Stimulated activated CD8-positive, alpha-beta memory T cell treated with anti-CD3 and anti-CD28 coated beads, Interleukin-2, amount 100 ng/mL, for 1 hour (primary cell): ENCODE data around the gene KIF5B.
"Not testable (repeated sequence)": the region's sequence is repeated elsewhere in the genome, so short reads cannot be mapped to it uniquely, and the experiment has no call there.

Experiments
- DNase-seq, 2 donors: peaks; one replicate each; pipeline ENCODE4 v3.0.0-alpha.2; 2020; ENCODE audit warnings: low read depth in 2 of 2

The KIF5B gene

DNA sequence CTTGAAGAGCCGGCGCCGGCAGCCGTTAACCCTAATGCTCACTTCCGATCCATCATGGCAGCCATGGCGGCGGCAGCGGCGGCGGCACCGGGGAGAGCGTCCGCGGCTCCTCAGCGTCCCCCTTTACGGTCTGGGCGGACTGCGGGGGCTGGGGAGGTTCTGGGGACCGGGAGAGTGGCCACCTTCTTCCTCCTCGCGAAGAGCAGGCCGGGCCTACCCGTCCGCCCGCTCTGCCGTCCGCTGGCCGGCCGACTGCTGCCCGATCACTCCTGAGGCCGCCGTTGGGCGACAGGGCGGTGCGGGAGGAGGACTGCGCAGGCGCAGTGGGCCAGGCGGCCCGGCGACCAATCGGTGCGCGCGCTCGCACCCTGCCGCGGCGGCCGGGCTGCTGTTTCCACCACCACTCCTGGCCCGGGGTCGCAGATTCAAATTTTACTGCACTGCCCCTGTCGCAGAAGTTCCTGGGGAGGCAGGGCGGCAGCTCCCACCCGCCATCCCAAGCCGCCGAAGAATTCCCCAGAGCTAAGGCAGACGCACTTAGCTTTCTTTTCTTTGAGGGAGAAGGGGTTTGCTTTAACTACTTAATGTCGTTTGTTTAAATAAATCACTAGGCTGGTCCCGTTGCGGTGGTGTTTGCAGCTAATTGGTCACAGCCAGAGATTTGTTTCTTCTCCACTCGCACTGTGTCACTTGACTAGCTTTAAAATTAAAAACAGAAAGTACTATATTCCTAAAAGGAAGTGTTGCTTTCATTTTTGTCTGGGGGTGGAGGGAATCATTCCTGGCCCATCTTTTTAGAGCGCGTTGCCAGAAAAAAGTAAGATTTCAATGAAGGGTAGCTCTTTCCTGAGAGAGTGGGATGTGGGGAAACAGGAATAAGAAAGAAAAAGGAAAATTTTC is at the start of gene KIF5B:
Gene KIF5B (minus strand): TSS at position 290 of the 900 bp plus-strand sequence. CDS start 452 bp downstream, outside the sequence.
- DNase-seq = peak; percentile 71 to 79

DNA sequence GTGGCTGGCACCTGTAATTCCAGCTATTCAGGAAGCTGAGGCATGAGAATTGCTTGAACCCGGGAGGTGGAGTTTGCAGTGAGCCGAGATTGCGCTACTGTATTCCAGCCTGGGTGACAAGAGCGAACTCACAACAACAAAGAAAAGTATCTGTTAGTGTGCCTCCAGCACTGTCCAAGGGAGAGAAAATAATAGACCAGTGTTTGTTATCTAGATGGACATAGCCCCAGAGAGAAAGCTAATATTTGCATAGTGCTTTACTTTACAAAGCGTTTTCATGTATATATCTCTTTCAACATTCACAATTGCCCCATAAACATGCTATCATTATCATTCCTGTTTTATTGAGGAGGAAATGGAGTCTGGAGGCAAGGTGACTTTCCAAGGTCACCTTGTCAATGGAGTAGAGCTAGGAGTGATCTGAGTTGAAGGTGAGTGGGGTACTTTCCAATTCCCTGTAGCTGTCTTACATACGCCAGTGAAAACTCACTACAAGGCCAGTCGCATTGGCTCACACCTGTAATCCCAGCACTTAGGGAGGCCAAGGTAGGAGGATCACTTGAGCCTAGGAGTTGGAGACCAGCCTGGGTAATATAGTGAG is 49.7 kb upstream of the KIF5B start:
- DNase-seq = no peak

GRCh38 chr10:32104622-32105509 is 48.6 kb upstream of the KIF5B start:
- no peak for DNase-seq

DNA sequence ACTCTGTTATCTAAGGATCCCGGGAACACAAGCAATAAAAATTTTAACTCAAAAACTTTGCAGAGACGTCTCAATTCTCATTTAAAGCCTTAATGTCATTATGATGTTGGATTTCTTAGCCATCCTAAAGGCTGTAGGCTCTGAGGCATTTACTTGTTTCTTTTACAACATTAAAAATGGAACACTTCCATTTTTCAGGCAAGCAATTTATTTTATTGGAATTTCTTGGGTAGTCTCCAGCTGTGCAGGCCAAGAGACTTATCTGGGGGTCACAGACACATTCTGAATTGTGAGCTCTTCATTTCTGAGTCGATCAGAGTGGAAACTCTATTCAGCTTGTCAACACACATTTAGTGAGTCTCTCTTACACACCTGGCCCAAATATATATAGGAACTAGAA is 48.0 kb upstream of the KIF5B start:
- no peak for DNase-seq

DNA sequence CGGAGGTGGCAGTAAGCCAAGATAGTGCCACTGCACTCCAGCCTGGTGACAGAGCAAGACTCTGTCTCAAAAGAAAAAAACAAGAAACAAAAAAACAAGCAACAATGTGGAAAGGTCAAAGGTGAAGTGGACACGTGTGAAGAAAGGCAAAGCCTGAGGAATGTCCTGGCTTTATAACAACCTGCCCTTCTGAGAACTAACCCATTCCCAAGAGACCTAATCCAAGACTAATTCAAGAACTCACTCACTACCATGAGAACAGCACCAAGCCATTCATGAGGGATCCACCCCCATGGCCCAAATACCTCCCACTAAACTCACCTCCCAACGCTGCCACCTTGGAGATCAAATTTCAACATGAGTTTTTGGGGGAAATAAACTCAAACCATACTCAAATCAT is 47.5 kb upstream of the KIF5B start:
- no peak for DNase-seq

- DNase-seq = not testable (repeated sequence)
Measured at GRCh38 chr10:32098566-32099259, 42.5 kb upstream of the KIF5B start.

DNA sequence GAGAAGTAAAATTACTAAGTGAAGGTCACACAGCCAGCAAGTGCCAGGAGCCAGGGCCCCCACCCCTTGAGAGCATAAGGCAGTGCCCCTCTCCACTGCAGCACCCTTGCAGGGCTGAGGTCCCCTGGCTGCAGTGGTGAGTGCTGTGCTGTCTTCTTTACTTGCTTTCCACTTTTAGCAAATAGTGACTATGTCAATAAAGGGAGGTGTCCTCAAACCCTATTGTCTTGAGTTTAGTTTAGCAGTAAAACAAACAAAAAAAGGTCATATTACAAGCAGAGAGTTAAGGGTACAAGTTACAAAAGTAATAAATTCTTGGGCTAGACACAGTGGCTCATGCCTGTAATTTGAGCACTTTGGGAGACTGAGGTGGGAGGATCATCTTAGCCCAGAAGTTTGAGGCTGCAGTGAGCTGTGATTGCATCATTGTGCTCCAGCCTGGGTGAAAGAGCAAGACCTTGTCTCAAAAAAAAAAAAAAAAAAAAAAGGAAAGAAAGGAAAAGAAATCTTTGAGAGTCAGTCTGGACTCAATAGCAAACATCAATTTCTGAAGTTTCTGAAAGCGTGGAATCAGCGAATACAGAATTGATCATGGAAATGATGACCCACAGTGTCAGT is 39.0 kb upstream of the KIF5B start:
- DNase-seq = no peak

DNA sequence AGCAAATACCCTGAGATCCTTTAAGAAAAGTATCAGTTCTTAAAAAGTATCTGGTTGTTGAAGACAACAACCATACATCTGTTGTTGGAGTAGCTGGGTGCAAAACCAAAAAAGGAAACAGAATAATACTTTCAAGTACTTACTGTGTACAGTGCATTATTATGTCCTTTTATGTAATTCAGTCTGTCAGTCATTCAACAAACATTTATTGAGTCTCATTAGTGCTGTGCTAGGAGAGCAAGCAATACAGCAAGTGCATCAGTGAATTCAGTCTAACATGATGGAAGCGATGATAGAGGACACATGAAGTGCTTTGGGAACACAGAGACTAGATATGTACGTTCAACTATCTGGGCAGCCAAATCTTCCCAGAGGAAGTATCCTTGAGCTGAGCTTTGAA is 37.4 kb upstream of the KIF5B start:
- no peak for DNase-seq

- DNase-seq = no peak
Measured at GRCh38 chr10:32091046-32091445, 34.8 kb upstream of the KIF5B start.

GRCh38 chr10:32084185-32084851 is 28.1 kb upstream of the KIF5B start:
- no peak for DNase-seq

DNA sequence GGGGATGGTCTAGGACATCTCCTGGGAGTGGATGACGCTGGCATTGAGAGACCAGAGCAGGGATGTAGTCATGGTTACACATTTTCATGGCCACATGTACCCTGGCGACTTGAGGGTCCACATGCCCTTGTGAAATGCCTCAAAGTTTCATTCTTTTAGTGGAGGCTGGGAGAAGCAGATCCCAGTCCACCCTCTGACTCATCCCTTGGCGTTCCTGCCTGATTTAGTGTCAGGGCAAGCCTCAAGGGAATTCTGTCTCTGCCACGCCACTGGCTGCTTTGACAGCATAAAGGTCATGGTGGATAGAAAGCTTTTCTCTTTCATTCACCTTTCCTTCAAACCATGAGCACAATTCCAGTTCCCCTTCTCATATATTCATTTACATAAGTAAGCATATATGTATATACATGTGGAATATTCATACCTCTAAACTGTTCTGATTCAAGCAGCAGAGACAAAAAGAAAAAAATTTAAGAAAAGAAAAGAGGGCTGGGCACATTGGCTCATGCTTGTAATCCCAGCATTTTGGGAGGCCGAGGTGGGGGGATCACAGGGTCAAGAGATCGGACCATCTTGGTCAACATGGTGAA is 21.8 kb upstream of the KIF5B start:
- DNase-seq = no peak

GRCh38 chr10:32073659-32074058 is 17.4 kb upstream of the KIF5B start:
- DNase-seq = no peak

- DNase-seq = no peak
Measured at GRCh38 chr10:32073128-32073527, 16.9 kb upstream of the KIF5B start.

GRCh38 chr10:32072025-32072800 is 16.0 kb upstream of the KIF5B start:
- DNase-seq = no peak

GRCh38 chr10:32070645-32071044 is 14.4 kb upstream of the KIF5B start:
- DNase-seq = no peak

- no peak for DNase-seq
Measured at GRCh38 chr10:32068569-32068968, 12.3 kb upstream of the KIF5B start.

DNA sequence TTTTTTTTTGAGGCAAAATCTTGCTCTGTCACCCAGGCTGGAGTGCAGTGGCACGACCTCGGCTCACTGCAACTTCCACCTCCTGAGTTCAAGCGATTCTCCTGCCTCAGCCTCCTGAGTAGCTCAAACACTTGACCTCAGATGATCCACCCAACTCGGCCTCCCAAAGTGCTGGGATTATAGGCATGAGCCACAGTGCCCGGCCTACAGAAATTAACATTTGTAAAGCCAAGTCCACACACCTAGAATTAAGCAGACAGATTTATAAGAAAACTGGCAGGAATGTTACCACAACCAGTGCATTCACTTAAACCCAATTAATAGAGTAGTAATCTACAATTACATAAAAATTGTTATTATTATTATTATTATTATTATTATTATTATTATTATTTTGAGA is 11.7 kb upstream of the KIF5B start:
- not testable (repeated sequence) for DNase-seq

DNA sequence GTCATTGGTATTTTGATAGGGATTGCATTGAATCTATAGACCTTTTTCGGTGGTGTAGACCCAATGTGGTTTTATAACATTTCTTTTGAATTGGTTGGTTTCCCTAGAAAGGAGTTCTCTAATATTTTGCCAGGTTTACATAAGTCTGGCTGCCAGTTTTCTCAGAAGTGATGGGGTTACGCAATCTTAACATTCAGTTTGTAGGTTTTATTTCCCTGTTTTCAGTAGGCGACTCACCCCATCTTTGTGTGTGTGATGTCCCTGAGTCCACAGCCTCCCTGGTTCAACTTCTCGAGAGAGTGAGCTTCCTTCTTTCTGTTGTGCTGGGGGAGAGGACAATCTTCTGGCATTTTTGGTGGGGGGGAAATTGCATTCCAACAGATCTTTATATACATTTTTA is 9.6 kb upstream of the KIF5B start:
- no peak for DNase-seq

DNA sequence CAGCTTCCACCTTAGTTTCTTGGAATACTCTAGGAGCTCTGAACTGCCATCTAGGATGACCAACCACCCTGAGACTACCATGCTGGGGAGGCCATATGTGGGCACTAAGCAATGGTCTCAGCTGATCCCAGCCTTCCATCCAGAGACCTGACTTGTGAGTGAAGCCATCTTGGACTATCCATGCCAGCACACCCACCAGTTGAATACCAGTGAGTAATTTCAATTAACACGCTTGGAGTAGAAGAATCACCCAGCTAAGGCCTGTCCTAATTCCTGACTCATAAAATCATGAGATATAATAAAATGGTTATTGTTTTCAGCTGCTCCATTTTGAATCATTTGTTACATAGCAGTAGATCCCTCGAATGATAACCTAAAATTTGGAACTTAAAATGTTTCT is 5.2 kb upstream of the KIF5B start:
- no peak for DNase-seq
